ENCODE measurements around the gene TMPRSS2.

The TMPRSS2 gene

GRCh38 chr21:41480086-41480690, 27.8 kb downstream of the TMPRSS2 start:
- DNase-seq: no peak

DNA sequence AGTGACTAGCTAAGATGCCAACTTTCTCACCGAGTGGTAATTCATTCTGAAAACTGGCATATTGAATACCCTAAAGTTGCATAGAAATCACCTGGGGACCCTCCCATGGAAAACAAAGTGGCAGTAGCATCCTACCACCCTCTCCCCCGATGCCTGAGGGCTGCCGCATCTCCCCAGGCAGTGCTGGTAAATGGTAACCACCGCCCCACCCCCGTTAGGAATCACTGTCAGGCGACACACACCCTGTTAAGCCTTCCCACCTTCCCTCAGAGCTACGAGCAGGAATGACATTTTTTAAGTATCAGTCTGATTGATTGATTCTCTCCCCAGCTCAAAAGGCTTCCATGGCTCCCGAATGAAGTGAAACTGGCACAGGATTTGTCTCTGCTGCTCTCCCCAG, 28.3 kb downstream of the TMPRSS2 start:
- no peak for DNase-seq

- no peak for DNase-seq
Measured at GRCh38 chr21:41478319-41479177, 29.4 kb downstream of the TMPRSS2 start.

GRCh38 chr21:41477641-41478318, 30.2 kb downstream of the TMPRSS2 start:
- DNase-seq: no peak

GRCh38 chr21:41475714-41476420, 32.1 kb downstream of the TMPRSS2 start:
- no peak for DNase-seq

GRCh38 chr21:41472753-41473548, 35.0 kb downstream of the TMPRSS2 start:
- no peak for DNase-seq

DNA sequence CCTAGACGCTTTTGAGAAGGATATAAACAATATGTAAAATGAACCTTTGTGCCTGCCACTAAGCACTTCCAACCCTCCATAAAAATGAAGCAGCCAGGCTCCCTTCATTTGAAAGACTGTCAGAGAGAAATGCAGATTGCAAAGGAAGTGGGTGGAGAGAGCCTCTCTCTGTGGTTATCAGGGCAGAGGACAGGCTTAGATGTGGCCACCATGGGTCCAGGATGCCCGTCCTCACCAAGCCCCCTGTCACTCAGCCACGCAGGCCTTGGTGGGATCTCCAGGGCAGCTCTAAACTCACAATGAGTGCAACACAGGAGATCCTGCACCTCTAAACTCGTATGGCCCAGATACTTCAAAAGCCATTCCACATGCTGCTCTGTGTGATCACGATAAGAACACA, 37.9 kb downstream of the TMPRSS2 start:
- DNase-seq: no peak

DNA sequence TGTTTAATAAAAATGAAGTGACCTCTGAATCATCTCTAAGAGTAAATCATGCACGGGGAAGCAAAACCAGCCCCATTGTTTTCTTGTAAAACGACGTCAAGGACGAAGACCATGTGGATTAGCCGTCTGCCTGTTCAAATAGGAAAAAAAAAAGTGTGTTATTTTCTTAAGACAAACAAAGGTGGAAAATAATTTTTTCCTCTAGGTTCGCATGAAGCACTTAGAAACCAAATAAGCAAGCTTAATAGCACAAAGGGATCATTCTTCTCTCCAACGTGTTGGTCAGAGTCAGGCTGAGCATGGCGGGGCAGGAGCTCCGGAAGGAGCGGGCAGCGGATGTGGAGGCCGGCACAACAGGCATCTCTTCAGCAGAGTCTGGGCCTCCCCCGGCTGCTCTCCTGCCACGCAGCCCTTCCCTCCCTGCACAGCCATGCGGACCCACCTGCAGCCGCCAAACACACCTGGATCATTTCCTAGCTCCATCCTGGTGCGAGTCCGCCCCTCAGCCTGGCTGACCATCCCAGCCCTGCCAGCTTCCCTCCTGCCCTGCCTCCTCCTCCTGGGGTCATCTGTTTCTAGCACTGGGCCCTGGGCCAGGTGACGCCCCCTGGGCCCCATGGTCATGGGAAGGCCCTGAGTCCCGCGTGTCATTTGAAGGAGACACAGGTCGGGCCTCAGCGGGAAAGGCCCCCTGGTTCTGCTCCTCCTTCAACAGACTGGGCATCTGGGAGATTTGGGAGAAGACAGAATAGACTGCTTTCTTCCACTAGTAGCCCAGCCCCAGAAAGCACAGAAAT, 41.7 kb downstream of the TMPRSS2 start:
- DNase-seq: no peak

DNA sequence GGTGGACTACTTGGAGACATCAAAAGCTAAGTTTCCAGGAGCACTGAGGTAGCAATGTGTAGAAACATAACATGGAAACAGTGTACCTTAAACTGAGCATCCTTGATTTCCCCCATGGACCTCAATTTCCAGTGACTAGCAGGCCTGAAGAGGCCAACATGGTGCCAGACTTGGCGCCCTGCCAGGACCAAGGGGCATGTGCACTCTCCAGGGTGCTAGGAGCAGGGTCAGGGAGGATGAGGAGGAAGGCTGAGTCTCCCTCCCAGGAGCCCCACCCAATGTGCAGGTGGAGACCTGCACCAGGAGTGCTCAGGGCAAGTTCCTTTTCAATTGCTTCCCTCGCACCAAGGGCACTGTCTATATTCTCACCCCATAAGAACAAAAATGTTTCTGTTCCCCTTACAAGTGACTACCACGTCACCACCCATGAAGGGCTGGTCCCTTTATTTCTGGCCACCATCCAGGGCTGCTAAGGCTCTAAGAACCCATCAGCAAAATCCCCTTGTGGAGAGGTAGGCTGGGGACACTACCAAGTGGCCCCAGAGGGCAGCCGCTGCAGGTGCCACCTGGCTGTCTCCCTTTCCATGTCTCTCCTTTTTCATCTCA, 42.7 kb downstream of the TMPRSS2 start:
- no peak for DNase-seq

- DNase-seq: no peak
Measured at GRCh38 chr21:41460578-41461527, 47.1 kb downstream of the TMPRSS2 start.

DNA sequence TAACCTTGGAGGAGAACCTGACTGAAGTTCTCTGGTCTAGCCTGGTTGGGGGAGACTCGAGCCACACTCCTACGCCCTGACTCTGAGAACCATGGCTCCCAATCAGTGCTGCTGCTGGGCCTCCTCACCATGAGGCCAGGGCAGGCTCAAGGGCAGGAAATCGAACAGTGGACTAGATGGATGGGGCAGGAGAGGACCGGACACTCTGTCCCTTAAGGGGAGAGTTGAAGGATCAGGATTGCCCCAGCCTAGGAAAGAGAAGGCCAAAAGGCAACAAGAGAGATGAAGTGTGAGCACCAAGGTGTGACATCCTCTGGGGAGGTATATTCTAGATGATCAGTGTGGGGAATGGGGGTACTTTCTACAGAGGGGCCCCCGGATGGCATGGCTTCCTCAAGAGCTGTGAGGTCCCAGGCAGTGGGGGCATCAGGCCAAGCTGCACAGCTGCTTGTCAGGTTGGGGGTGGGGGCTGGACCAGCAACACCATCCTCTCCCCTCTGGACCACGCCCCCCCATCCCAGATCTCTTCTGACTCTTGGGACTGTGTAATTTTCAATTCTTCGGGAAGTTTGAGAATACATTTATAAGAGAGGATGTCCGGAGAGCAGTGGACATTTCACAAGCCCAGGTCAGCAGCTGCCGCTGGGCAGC, 47.9 kb downstream of the TMPRSS2 start:
- DNase-seq: no peak

DNA sequence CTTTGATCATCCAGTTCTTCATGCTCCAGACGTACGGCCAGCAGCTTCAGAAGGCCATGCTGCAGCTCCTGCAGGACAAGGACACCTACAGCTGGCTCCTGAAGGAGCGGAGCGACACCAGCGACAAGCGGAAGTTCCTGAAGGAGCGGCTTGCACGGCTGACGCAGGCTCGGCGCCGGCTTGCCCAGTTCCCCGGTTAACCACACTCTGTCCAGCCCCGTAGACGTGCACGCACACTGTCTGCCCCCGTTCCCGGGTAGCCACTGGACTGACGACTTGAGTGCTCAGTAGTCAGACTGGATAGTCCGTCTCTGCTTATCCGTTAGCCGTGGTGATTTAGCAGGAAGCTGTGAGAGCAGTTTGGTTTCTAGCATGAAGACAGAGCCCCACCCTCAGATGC, 49.4 kb downstream of the TMPRSS2 start:
- DNase-seq: no peak

GRCh38 chr21:41458121-41458520, 49.8 kb downstream of the TMPRSS2 start:
- DNase-seq: no peak

- DNase-seq: no peak
Measured at GRCh38 chr21:41453761-41454160, 54.2 kb downstream of the TMPRSS2 start.

- DNase-seq: no peak
Measured at GRCh38 chr21:41453198-41453597, 54.8 kb downstream of the TMPRSS2 start.

DNA sequence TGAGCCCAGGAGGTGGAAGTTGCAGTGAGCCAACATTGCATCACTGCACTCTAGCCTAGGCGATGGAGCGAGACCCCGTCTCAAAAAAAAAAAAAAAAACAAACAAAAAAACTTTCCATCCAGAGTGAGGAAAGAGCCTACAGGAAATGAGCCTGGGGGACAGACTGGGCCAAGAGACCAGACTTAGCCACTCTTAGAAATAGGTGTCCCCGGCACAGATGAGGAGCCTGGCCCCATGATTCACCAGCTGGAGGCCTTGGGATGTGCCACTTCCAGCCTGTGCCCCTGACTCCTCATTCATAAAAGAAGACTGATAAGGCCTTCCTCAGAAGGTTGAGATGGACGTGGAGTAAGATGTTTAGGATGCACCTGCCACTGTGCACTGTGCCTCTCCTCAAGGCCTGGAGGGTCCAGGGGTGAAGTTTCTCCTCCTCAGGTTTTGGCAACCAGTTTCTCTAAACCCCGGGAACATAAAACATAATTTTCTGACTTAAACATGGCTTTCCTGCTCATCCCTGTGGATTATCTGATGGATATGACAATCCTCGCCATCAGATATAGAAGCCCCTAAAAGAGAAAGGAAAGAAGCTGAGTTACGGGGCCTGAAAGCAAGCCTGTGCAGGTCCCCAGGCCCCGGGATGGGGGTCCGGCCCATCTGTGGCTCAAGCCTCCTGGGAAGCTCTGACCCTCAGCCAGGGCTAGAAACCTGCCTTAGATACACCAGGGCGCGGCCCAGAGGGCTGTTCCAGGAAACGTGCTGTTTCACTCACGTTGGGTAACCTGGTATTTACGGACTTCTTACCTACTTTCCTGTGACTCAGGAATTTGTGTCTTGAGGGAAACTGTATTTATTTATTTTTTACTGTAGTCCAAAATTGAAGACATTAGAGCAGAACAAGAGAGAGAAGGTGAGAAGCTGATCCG, 55.9 kb downstream of the TMPRSS2 start:
- no peak for DNase-seq

GRCh38 chr21:41449613-41450012, 58.3 kb downstream of the TMPRSS2 start:
- DNase-seq: no peak

GRCh38 chr21:41447356-41447755, 60.6 kb downstream of the TMPRSS2 start:
- no peak for DNase-seq

All from GOT3 (cell line).